H4 (cell line): ENCODE data around the gene GAS7. TPM values are rescaled to one million over a fixed set of nuclear protein-coding genes. Genes with fewer than 3 reads are reported as not detected.

Experiments
- DNase-seq: peaks from one replicate; pipeline ENCODE4 v3.0.0-alpha.2; 2015; ENCODE audit warnings: low spot score
- total RNA-seq: library from RNA; depleted of rRNA; stranded (reverse); fragments of >200 nt; shearing (Covaris generic); gene quantifications from 2 replicates; pipeline ENCODE4 v1.2.3, GENCODE V29; 2014

GAS7 gene
- total RNA-seq, 1 experiment from 2014 or later = 1.1 TPM

DNA sequence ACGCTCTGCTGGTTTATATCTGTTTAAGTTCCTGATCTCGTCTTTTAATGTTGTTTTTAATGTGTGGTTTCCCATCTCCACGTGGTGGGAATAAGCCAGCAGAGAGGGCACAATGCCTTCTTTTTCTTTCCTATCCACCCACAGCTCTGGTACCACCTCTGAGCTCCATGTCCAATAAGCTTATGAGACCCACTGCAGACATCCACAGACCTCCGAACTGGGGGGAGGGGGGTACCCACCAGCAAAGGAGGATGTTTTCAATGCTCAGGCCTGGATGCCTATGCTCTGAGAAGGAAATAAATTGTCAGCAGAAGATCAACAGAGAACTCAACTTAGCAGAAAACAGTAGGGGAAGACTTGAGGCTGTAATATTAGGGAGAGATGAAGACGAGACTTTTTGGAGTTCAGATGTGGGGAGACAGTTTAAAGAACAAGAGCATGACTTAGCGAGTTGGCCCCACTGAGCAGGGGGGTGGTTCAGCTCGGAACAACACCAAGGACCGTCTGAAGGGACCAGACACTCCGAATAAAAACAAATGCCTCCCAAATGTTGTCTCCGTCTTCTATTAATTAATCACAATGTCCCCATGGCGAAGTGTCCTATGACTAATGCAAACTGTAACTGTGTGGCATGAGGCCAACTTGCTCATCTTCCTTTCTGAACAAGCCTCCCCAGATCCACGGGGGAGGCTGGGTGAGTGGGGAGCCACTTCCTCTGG lies 62.7 kb downstream of the GAS7 start:
- DNase-seq = no peak

GRCh38 chr17:10130677-10131076 lies 67.7 kb downstream of the GAS7 start:
- DNase-seq = no peak

- DNase-seq = no peak
Measured at GRCh38 chr17:10130263-10130662, 68.1 kb downstream of the GAS7 start.

- DNase-seq = no peak
Measured at GRCh38 chr17:10127819-10128425, 70.5 kb downstream of the GAS7 start.

DNA sequence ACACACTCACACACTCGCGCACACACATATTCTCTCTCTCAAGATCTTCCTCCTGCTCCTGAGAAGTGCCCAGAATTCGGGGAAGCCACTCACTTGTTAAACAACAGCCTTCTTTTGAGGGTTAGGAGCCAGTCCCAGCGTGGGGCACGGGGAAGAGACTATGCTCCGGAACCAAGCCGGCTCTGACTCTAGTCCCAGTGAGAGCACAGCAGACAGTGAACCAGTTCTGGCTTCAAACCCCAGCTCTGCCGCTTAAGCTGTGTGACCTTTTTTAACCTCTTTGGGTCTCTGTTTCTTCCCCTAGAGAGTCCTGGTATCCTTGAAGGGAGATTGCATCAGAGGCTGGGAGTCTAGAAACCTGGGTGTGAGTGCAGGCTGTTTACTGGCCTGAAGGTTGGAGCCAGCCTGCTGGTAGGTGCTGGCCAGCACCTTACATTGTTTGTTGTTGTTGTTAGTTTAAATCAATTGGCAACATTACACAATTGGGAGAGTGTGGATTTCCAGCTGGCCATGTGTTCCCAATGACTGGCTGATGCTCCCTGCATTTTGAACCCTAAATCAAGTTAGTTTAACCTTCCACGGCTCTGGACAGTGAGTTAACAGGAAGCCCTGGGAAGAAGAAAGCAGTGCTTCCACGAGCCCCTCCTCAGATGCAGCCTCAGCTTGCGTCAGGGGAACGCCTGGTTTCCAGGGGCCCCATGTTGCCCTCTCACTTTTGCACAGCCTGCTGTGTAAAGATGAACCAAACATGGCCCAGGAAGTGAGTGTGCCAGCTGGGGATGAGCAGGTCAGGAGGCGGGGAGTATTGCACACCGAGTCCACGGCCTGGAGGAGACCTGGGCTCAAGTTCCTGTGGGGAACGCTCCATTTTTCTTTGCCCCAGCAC lies 71.5 kb downstream of the GAS7 start:
- no peak for DNase-seq

GRCh38 chr17:10126276-10126615 lies 72.2 kb downstream of the GAS7 start:
- DNase-seq = no peak

GRCh38 chr17:10125531-10126275 lies 72.7 kb downstream of the GAS7 start:
- DNase-seq = no peak

DNA sequence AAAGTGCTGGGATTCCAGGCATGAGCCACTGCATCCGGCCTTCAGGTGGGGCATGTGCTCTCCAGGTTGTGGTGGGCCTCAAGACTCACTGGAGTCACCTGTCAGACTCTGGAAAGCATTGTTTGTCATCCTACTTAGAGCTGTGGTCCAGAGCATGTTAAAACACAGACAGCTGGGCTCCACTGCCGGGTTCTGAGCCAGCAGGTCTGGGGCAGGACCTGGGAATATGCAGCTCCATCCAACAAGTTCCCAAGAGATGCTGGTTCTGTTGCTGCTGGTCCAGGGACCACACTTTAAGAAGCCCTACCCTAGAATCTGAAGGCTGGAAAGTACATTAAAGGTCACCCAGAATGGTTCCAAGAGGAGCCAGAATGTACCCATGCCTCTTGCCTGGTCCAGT lies 75.3 kb downstream of the GAS7 start:
- DNase-seq = no peak

DNA sequence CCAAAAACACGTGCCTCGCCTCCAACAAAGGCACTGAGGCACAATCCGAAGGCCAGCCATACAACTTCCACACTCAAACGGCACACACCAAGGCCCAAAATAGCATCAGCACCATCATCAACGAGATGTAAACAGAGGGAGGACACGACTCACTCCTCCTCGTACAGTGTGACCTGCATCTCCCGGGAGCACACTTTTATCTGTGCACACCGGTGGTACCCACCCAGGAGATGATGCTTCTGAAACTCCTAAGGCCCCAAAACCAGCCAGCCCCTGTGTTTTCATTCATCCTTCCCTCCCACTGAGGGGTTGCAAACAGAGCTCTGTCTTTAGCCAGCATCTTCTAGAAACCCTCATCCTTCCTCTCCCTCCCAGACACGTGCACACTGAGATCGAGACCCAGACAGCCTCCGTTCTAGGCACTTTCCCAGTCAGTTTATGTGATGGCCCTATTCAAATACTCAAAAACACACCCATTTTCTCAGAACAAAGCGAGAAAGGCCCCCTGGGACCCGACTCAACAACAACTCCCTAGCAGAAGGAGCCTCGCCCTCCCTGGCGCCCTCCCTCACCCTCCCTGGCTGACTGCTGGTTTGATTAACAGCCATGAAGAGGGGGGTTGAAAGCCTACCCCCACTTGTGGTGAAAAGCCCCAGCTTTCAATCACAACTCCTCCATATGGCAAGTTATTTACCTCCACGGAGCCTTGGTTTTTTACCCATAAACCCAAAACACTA lies 76.3 kb downstream of the GAS7 start:
- DNase-seq = no peak

- DNase-seq = no peak
Measured at GRCh38 chr17:10120749-10121148, 77.7 kb downstream of the GAS7 start.

DNA sequence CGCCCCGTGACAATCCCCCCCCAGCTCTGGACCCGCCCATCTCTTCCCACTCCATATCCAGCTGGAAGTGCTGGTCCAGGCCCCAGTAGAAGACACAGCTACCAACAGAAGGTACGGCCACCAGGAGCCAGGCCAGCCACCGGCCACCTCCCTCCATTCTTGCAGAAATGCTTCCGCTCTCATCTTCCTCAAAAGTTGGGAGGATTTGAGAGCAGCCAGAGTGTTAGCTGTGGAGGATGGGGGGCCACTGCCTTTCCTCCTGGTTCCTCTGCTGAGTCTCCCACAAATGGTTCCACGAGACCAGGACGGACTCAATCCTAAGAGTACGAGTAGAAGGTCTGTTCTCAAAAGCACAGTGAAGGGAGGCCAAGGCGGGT lies 78.3 kb downstream of the GAS7 start:
- no peak for DNase-seq

DNA sequence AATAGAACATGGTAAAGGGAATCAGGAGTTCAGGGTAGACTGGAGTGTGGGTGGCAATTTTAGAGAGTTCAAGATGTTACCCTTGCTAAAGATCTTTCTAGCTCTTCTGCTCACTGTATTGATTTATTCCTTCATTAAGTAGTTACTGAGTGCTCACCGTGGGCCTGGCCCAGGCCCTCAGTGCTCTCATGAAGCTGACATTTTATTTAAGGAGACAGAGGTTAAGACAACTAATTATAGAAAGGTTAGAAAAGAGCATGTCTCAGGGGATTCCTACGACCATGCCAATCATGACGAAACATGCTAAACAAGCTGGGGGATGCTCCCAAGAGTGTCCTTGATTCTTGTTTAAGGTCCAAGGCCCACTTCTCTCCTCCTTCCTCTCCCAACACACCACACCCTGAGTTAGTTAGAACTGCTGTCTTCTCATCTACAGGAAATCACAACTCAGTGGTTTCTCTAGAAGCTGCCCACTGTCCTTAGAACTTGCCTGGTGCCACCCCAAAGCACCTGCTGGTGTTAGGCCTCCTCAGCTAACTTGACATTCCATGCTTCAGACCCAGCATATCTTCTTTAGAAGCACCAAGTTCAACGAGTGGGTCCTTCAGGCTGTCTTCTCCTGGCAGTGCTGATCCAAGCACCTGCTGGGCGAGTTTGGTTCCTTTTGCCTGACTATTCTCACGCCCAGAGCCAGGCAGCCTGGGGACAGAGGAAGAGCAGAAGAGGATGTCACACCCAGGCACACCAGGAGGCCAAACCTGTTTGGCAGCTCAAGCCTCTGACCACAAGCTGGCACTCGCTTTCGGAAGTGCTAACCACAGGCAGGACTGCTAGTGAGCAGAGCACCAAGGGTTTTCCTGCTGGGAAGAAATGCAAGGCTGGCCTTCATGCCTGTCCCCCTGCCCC lies 79.0 kb downstream of the GAS7 start:
- DNase-seq = peak; percentile 71

- no peak for DNase-seq
Measured at GRCh38 chr17:10118788-10119130, 79.6 kb downstream of the GAS7 start.

GRCh38 chr17:10117581-10118001 lies 80.8 kb downstream of the GAS7 start:
- DNase-seq = no peak

GRCh38 chr17:10116753-10117420 lies 81.5 kb downstream of the GAS7 start:
- DNase-seq = no peak

- DNase-seq = no peak
Measured at GRCh38 chr17:10116267-10116666, 82.1 kb downstream of the GAS7 start.

GRCh38 chr17:10115536-10115932 lies 82.9 kb downstream of the GAS7 start:
- DNase-seq = no peak

GRCh38 chr17:10114931-10115535 lies 83.4 kb downstream of the GAS7 start:
- DNase-seq = peak; percentile 93

DNA sequence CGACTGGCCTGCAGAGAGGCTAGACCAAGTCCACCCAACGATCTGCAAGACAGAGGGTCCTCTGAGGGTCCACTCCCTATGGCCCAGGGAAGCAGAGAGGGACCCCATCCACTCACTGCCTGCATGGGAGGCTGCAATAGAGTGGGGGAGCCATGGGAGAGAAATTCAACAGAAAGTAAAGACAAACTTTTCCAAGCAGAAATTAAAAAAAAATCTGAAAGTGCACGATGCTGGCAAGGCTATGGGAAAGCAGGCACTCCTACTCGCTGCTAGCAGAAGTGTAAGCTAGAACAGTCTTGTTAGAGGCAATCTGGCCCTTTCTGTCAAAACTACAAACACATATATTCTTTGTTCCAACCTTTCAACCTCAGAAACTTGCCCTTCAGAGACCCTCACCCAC lies 85.4 kb downstream of the GAS7 start:
- no peak for DNase-seq
